Left renal cortex interstitium (tissue), 4 donors: Measurements from ENCODE around the gene CLEC11A. TPM values are rescaled to one million over a fixed set of nuclear protein-coding genes. Genes with fewer than 3 reads are reported as not detected.
"Not testable (repeated sequence)": the region's sequence is repeated elsewhere in the genome, so short reads cannot be mapped to it uniquely, and the experiment has no call there.

Experiments
- DNase-seq, 4 donors: peaks; one replicate each; pipeline ENCODE4 v3.0.0-alpha.2; 2013; ENCODE audit warnings: low read depth in 4 of 4, low spot score in 2 of 4, missing footprints in 1 of 4
- polyA plus RNA-seq, 4 donors: library from polyadenylated mRNA; unstranded; fragments of 120-200 nt; gene quantifications; one replicate each; pipeline ENCODE4 v1.2.1, GENCODE V29; 2013; ENCODE audit not compliant: insufficient read length in 4 of 4

The CLEC11A gene
- polyA plus RNA-seq, 4 donors, result 30.0 to 45.4 (median 35.2) TPM

GRCh38 chr19:50753879-50754278 lies 30.7 kb downstream of the CLEC11A start:
- no peak for DNase-seq

- not testable (repeated sequence) for DNase-seq
Observed at GRCh38 chr19:50756244-50756643, 33.1 kb downstream of the CLEC11A start.

GRCh38 chr19:50757624-50758023 lies 34.5 kb downstream of the CLEC11A start:
- DNase-seq, result not testable (repeated sequence)

- not testable (repeated sequence) for DNase-seq
Observed at GRCh38 chr19:50759076-50759475, 35.9 kb downstream of the CLEC11A start.

GRCh38 chr19:50759886-50760285 lies 36.7 kb downstream of the CLEC11A start:
- no peak for DNase-seq

- not testable (repeated sequence) for DNase-seq
Observed at GRCh38 chr19:50761501-50761900, 38.3 kb downstream of the CLEC11A start.

GRCh38 chr19:50763521-50763920 lies 40.4 kb downstream of the CLEC11A start:
- DNase-seq, result not testable (repeated sequence)

- DNase-seq, result no peak
Observed at GRCh38 chr19:50764409-50764808, 41.2 kb downstream of the CLEC11A start.

GRCh38 chr19:50766746-50767145 lies 43.6 kb downstream of the CLEC11A start:
- not testable (repeated sequence) for DNase-seq

GRCh38 chr19:50767263-50767662 lies 44.1 kb downstream of the CLEC11A start:
- DNase-seq, result not testable (repeated sequence)

GRCh38 chr19:50768277-50768676 lies 45.1 kb downstream of the CLEC11A start:
- DNase-seq, result no peak

- DNase-seq, result not testable (repeated sequence)
Observed at GRCh38 chr19:50770164-50770563, 47.0 kb downstream of the CLEC11A start, which contains the start of gene GPR32. Gene GPR32, plus strand, starts transcription at chr19:50770464. Its CDS starts 137 bp downstream, at chr19:50770601.

GRCh38 chr19:50770888-50771287 lies 47.7 kb downstream of the CLEC11A start:
- no peak for DNase-seq

- no peak for DNase-seq
Observed at GRCh38 chr19:50772476-50772875, 49.3 kb downstream of the CLEC11A start.

- DNase-seq, result not testable (repeated sequence)
Observed at GRCh38 chr19:50772912-50773311, 49.7 kb downstream of the CLEC11A start.

- not testable (repeated sequence) for DNase-seq
Observed at GRCh38 chr19:50773454-50773853, 50.3 kb downstream of the CLEC11A start.

Other genes with a start within 250 kb of the CLEC11A start
- gene EMC10, start 246.9 kb upstream of the CLEC11A start, polyA plus RNA-seq, result 100 to 1,000 TPM; 109 to 209 (median 150) TPM
- gene GARIN5A, start 246.5 kb upstream of the CLEC11A start, polyA plus RNA-seq, result 10 to 100 TPM in 2 of 4 donors, 1 to 10 TPM in 2; 6.6 to 12.4 (median 9.5) TPM
- gene JOSD2, start 212.2 kb upstream of the CLEC11A start, polyA plus RNA-seq, result 10 to 100 TPM in 3 of 4 donors, 1 to 10 TPM in 1; 8.9 to 20.2 (median 15.2) TPM
- 10 to 100 TPM in 2 of 4 donors, 1 to 10 TPM in 2; 7.2 to 13.3 (median 10.6) TPM for gene ASPDH, start 209.5 kb upstream of the CLEC11A start, polyA plus RNA-seq
- gene LRRC4B, start 154.9 kb upstream of the CLEC11A start, polyA plus RNA-seq, result 10 to 100 TPM; 15.0 to 27.1 (median 22.9) TPM
- 1 to 10 TPM in 1 of 4 donors, under 1 TPM in 3; 0.54 to 1.4 (median 0.73) TPM for gene SYT3, start 83.5 kb upstream of the CLEC11A start, polyA plus RNA-seq
- 1 to 10 TPM; 1.3 to 5.1 (median 3.4) TPM for gene C19orf81, start 73.9 kb upstream of the CLEC11A start, polyA plus RNA-seq
- 1 to 10 TPM; 4.3 to 9.9 (median 6.9) TPM for gene SHANK1, start 3.6 kb upstream of the CLEC11A start, polyA plus RNA-seq
- gene GPR32, start 47.1 kb downstream of the CLEC11A start, polyA plus RNA-seq, result not detected
- under 1 TPM in 3 of 4 donors, not detected in 1; 0.10 to 0.52 (median 0.25) TPM for gene ACP4, start 67.1 kb downstream of the CLEC11A start, polyA plus RNA-seq
- gene KLK1, start 100.4 kb downstream of the CLEC11A start, polyA plus RNA-seq, result 1 to 10 TPM; 1.6 to 2.2 (median 1.9) TPM
- not detected for gene KLK15, start 110.2 kb downstream of the CLEC11A start, polyA plus RNA-seq
- gene KLK3, start 131.6 kb downstream of the CLEC11A start, polyA plus RNA-seq, result under 1 TPM; 0.32 to 0.85 (median 0.57) TPM
- gene KLK2, start 150.1 kb downstream of the CLEC11A start, polyA plus RNA-seq, result under 1 TPM in 2 of 4 donors, not detected in 2; 0.39 to 0.42 TPM
- gene KLK4, start 188.0 kb downstream of the CLEC11A start, polyA plus RNA-seq, result not detected
- 1 to 10 TPM; 1.2 to 2.5 (median 1.5) TPM for gene KLK5, start 229.7 kb downstream of the CLEC11A start, polyA plus RNA-seq
- 10 to 100 TPM; 30.9 to 45.1 (median 35.1) TPM for gene KLK6, start 246.2 kb downstream of the CLEC11A start, polyA plus RNA-seq